Kidney (tissue), 14 donors: ENCODE measurements around the gene MGST1. TPM values are rescaled to one million over a fixed set of nuclear protein-coding genes. Genes with fewer than 3 reads are reported as not detected.

ENCODE experiments used
- DNase-seq, 5 donors: peaks; one replicate each; pipeline ENCODE4 v3.0.0-alpha.2; 2013 to 2020
- FAIRE-seq: peaks from 2 replicates; lab custom pipeline; 2012; peaks lifted over from hg19 to GRCh38; lab: Jason Lieb, UNC
- H3K27ac ChIP-seq, 2 donors: one replicate each; pipeline ENCODE4 v1.7.0; 2013; ENCODE audit warnings: low read depth in 2 of 2, low read length in 2 of 2, inconsistent platforms in 1 of 2
- H3K27me3 ChIP-seq: one replicate; pipeline ENCODE4 v1.7.1; 2013; ENCODE audit warnings: low read length, inconsistent platforms; ENCODE audit not compliant: control insufficient read depth, insufficient read depth
- H3K36me3 ChIP-seq, 3 donors: one replicate each; pipeline versions ENCODE4 v1.7.0 to v1.7.1; 2013; ENCODE audit warnings: low read length in 3 of 3, control low read depth in 1 of 3, inconsistent platforms in 1 of 3; ENCODE audit not compliant: insufficient read depth in 3 of 3, control insufficient read depth in 2 of 3
- H3K4me1 ChIP-seq, 3 donors: one replicate each; pipeline versions ENCODE4 v1.7.0 to v1.7.1; 2013; ENCODE audit warnings: low read length in 3 of 3, inconsistent platforms in 1 of 3, low read depth in 1 of 3; ENCODE audit not compliant: control insufficient read depth in 2 of 3, insufficient read depth in 2 of 3
- H3K4me3 ChIP-seq, 3 donors: one replicate each; pipeline versions ENCODE4 v1.7.0 to v1.8.1; 2013; ENCODE audit warnings: low read length in 3 of 3, control low read depth in 1 of 3, inconsistent platforms in 1 of 3
- H3K9ac ChIP-seq, 3 donors: one replicate each; pipeline versions ENCODE4 v1.7.0 to v1.7.1; 2013; ENCODE audit warnings: low read length in 3 of 3, control low read depth in 1 of 3, inconsistent platforms in 1 of 3
- H3K9me3 ChIP-seq, 3 donors: one replicate each; pipeline versions ENCODE4 v1.7.0 to v1.7.1; 2013; ENCODE audit warnings: low read length in 3 of 3, control low read depth in 1 of 3, inconsistent platforms in 1 of 3; ENCODE audit not compliant: control insufficient read depth in 2 of 3, insufficient read depth in 1 of 3
- intact Hi-C: fragments of 100-400 bp; cut with DNase I; formaldehyde crosslinking; loops from one replicate; pipeline ENCODE4 v1.11.1; 2022
- polyA plus RNA-seq: library from polyadenylated mRNA; stranded (reverse); fragments of 350-450 nt; fragmentation: Illumina TruSeq; extraction: RNeasy Lipid Tissue Mini Kit (QIAGEN cat#74804); gene quantifications from one replicate; pipeline ENCODE4 v1.2.3, GENCODE V29; 2014; ENCODE audit warnings: low read depth, low replicate concordance; ENCODE audit not compliant: insufficient read depth
- total RNA-seq: library from RNA; stranded (reverse); fragmentation: NEBNext Ultra II Directional; extraction: Animal tissue kit (Norgen Biotek cat#: 25700); gene quantifications from one replicate; pipeline ENCODE4 v1.2.1, GENCODE V29; 2021
- TF ChIP-seq, protein P1 (sequence below): IDR thresholded peaks from 3 replicates; pipeline ENCODE4 v1.5.1; 2012; ENCODE audit warnings: mild to moderate bottlenecking, moderate library complexity, borderline replicate concordance; ENCODE audit not compliant: insufficient read depth; ENCODE audit errors: extremely low read depth
- donor health status: control.
- donor health status: control.
- donor health status: control.
- donor health status: control.
- donor health status: control.
- donor health status: DM: yes; HTN: yes; CAD: no.
- donor health status: Normal renal cell carcinoma (clear cell type).

The MGST1 gene
- total and polyA plus RNA-seq, 2 donors from 2014 or later: 98.6 to 350 TPM

DNA sequence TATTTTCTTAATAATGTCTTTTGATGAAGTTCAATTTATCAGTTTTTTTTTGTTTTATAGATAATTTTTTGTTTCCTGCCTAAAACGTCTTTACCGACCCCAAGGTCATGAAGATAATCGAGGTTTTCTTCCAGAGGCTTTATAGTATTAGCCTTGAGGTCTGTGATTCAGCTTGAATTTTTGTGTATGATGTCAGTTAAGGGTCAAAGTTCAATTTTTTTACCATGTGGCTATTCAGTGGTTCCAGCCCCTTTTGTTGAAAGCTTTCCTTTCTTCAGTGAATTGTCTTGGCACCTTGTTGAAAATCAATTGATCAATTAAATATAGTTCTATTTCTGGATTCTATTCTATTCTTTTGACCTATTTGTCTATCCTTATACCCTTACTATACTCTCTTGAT lies 3.2 kb upstream of the MGST1 start:
- DNase-seq (no peak), FAIRE-seq (no peak)
- intact Hi-C loops: no loop called here
- Histone ChIP-seq H3K36me3 (no peaks in the 10 kb centered on the region), H3K4me3 (no peak overlapping the region), H3K9ac (no peak overlapping the region), H3K27ac (no peak overlapping the region), H3K9me3 (no peaks in the 10 kb centered on the region), H3K4me1 (no peaks in the 10 kb centered on the region), H3K27me3 (no peaks in the 10 kb centered on the region)
- TF ChIP-seq, protein P1, sequence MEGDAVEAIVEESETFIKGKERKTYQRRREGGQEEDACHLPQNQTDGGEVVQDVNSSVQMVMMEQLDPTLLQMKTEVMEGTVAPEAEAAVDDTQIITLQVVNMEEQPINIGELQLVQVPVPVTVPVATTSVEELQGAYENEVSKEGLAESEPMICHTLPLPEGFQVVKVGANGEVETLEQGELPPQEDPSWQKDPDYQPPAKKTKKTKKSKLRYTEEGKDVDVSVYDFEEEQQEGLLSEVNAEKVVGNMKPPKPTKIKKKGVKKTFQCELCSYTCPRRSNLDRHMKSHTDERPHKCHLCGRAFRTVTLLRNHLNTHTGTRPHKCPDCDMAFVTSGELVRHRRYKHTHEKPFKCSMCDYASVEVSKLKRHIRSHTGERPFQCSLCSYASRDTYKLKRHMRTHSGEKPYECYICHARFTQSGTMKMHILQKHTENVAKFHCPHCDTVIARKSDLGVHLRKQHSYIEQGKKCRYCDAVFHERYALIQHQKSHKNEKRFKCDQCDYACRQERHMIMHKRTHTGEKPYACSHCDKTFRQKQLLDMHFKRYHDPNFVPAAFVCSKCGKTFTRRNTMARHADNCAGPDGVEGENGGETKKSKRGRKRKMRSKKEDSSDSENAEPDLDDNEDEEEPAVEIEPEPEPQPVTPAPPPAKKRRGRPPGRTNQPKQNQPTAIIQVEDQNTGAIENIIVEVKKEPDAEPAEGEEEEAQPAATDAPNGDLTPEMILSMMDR: no peak

DNA sequence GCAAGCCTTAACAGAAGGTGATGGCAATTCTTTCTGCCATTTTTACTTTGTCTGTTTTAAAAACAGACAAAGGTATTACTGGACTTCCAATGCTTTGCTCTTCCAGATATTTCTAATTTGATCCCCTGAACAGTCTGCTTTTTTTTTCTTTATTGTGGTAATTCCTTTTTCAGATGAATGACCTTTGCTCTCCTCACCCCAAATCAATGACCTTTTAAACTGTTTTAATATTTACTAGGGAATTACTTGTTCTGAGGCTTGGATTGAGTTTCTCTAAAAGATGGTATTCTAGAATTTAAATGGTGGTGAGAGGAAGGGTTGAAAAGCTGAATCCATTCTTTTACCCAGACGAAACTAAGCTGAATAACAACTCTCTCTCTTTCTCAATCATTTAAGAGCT lies 2.3 kb upstream of the MGST1 start:
- Histone ChIP-seq H3K4me1 (no peaks in the 10 kb centered on the region), H3K27me3 (no peaks in the 10 kb centered on the region), H3K4me3 (no peak overlapping the region), H3K9me3 (no peaks in the 10 kb centered on the region), H3K9ac (no peak overlapping the region), H3K27ac (no peak overlapping the region), H3K36me3 (no peaks in the 10 kb centered on the region)
- no peak for FAIRE-seq
- TF ChIP-seq, protein P1: no peak
- no peak for DNase-seq
- intact Hi-C loops: no loop called here

DNA sequence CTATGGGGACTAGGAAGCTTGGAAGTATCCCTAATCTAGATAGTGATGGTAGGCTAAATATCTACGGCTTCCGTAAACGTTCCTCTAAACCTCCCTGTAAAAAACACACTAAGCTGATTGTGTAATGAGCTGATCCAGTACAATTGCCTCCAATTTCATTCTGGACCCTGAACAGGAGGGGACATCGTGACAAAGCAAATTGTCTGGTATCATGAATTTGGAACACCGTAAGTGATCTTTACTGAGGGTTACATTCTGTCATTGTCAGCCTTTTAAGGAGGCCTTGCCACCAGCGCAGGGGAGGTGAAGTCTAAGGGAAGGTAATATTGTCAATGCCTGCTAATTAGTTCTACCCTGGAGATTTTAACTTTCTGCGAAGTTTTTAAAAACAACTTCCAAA lies 487 bp upstream of the MGST1 start:
- DNase-seq: no peak
- intact Hi-C loops: no loop called here

More for the DNA sequence above, 487 bp upstream of the MGST1 start:
- no peaks in the 10 kb centered on the region for H3K36me3 ChIP-seq
- H3K9me3 ChIP-seq: no peaks in the 10 kb centered on the region
- no peak for FAIRE-seq
- H3K4me3 ChIP-seq: peak overlapping the region; percentile 51 to 68 (median 68)
- H3K4me1 ChIP-seq: no peaks in the 10 kb centered on the region
- TF ChIP-seq, protein P1: no peak
- H3K27ac ChIP-seq: peak overlapping the region; percentile 0 to 71
- H3K9ac ChIP-seq: peak overlapping the region in 2 of 3 donors; percentile 17 to 85
- no peaks in the 10 kb centered on the region for H3K27me3 ChIP-seq
